Stimulated activated CD4-positive, alpha-beta T cell treated with anti-CD3 and anti-CD28 coated beads, TNF-alpha, amount 100 ng/mL, for 4 hours (primary cell): Measurements from ENCODE around the gene ZNF586.
"Not testable (repeated sequence)": the region's sequence is repeated elsewhere in the genome, so short reads cannot be mapped to it uniquely, and the experiment has no call there.

Source experiments
- DNase-seq, 3 experiments: peaks; one replicate each; pipeline ENCODE4 v3.0.0-alpha.2; 2020; ENCODE audit warnings: low read depth in 3 of 3

ZNF586 gene

DNA sequence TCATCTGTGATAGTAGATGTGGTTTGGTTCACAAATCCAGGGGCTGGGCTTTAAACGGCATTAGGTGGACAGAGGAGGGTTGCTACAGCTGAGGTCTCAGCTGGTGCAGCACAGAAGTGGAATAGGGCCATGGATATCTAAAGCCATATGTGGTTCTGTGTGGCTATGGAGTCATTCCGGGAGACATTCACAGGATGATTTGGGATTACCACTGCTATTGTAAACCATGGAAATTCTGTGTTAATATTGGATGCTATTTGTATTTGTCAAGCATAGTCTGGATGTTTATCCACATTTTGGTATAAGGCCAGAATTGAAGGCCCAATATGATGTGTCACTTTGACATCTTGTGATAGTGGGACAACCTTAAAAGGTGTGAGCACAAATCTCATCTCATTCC lies 53.7 kb downstream of the ZNF586 start:
- not testable (repeated sequence) for DNase-seq

DNA sequence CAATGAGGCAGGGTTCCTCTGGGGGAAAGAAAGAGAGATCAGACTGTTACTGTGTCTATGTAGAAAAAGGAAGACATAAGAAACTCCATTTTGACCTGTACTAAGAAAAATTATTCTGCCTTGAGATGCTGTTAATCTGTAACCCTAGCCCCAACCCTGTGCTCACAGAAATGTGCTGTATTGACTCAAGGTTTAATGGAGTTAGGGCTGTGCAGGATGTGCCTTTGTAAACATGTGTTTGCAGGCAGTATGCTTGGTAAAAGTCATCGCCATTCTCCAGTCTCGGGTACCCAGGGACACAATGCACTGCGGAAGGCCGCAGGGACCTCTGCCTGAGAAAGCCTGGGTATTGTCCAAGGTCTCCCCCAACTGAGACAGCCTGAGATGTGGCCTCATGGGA lies 54.1 kb downstream of the ZNF586 start:
- not testable (repeated sequence) for DNase-seq

DNA sequence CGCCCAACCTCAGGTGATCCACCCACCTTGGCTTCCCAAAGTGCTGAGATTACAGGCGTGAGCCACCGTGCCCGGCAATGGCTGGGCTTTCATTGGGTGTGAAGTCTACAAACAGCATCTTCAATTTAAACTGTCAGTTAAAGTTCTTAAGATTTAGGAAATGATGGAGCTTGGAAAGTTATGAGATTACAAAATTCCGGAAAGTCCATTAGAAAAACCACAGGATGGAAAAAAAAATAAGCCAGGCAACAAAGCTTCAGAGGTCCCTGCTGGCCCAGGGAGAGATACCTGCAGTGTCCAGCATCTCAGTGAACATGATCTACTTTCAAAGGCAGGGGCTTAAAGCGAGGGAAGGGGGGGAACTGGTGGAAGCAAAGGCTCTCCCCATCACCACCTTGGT lies 56.0 kb downstream of the ZNF586 start:
- DNase-seq: no peak

DNA sequence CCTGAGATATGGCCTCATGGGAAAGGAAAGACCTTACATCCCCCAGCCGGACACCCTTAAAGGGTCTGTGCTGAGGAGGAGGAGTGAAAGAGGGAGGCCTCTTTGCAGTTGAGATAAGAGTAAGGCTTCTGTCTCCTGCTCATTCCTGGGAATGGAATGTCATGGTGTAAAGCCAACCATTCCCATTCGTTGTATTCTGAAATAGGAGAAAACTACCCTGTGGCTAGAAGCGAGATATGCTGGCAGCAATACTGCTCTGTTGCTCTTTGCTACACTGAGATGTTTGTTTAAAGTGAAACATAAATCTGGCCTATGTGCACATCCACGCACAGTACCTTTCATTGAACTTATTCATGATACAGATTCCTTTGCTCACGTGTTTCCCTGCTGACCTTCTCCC lies 59.8 kb downstream of the ZNF586 start:
- no peak for DNase-seq

DNA sequence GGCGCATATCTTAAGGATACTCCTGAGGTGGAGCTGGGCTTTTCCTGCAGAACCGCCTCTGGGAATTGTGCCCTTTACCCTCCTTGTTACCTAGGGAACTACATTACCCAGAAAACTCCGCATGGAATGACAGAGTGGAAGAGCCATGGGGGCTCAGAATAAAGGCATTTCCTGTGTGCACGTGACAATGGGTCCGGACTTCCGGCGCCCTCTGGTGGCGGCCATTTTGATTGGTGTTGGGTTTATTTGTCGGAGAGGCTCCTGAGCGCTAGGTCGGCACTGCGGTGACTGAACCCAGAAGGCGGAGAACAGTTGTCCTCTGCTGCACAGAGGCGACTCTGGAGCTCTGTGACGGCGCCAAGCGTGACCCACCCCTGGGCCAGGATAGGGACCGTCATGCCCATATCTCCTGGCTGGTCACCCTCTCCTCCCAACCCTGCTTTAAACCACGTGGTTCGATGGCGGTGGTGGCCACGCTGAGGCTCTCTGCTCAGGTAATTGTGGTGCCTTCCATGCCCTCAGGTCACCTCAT lies 60.7 kb downstream of the ZNF586 start, which contains the start of gene ZNF587B:
TSS of gene ZNF587B (plus strand) at position 229 of the 532 bp plus-strand sequence. CDS start at position 459, 230 bp downstream.
- no peak for DNase-seq
